ENCODE results near the gene TGFB2. TPM values are rescaled to one million over a fixed set of nuclear protein-coding genes. Genes with fewer than 3 reads are reported as not detected.

TGFB2 gene
- polyA plus RNA-seq, 3 donors, result 0.67 to 1.7 (median 1.0) TPM

GRCh38 chr1:218401998-218402785 lies 57.1 kb downstream of the TGFB2 start:
- H3K27ac ChIP-seq (ENCODE audit: low read depth, low read length), result no peak overlapping the region

GRCh38 chr1:218402786-218403120 lies 57.6 kb downstream of the TGFB2 start:
- 79 to 82% (median 81%) methylated on average over 7 of the region's 7 CpGs for WGBS, 3 donors
- H3K27ac ChIP-seq (ENCODE audit: low read depth, low read length), result no peak overlapping the region

More at GRCh38 chr1:218401998-218402785, 57.1 kb downstream of the TGFB2 start:
- 78 to 82% (median 82%) methylated on average over 8 of the region's 8 CpGs for WGBS, 3 donors

GRCh38 chr1:218403300-218403699 lies 58.2 kb downstream of the TGFB2 start:
- 88 to 89% (median 89%) methylated on average over 7 of the region's 7 CpGs for WGBS, 3 donors
- H3K27ac ChIP-seq (ENCODE audit: low read depth, low read length), result no peak overlapping the region

GRCh38 chr1:218407630-218408029 lies 62.5 kb downstream of the TGFB2 start:
- 39 to 76% (median 62%) methylated on average over 1 of the region's 1 CpG for WGBS, 3 donors
- H3K27ac ChIP-seq (ENCODE audit: low read depth, low read length), result no peak overlapping the region

GRCh38 chr1:218408135-218408534 lies 63.0 kb downstream of the TGFB2 start:
- no peak overlapping the region for H3K27ac ChIP-seq (ENCODE audit: low read depth, low read length)
- WGBS, 3 donors, result 88 to 92% (median 89%) methylated on average over 6 of the region's 6 CpGs

GRCh38 chr1:218408942-218409341 lies 63.8 kb downstream of the TGFB2 start:
- 55 to 87% (median 81%) methylated on average over 9 of the region's 9 CpGs for WGBS, 3 donors

GRCh38 chr1:218409946-218410510 lies 64.9 kb downstream of the TGFB2 start:
- WGBS, 3 donors, result 81 to 90% (median 86%) methylated on average over 8 of the region's 8 CpGs
- H3K27ac ChIP-seq (ENCODE audit: low read depth, low read length), result no peak overlapping the region

More at GRCh38 chr1:218408942-218409341, 63.8 kb downstream of the TGFB2 start:
- H3K27ac ChIP-seq (ENCODE audit: low read depth, low read length), result no peak overlapping the region

- no peak overlapping the region for H3K27ac ChIP-seq (ENCODE audit: low read depth, low read length)
- 62 to 95% (median 84%) methylated on average over 1 of the region's 1 CpG for WGBS, 3 donors
Measured at GRCh38 chr1:218411101-218411500, 66.0 kb downstream of the TGFB2 start.

GRCh38 chr1:218412171-218412570 lies 67.0 kb downstream of the TGFB2 start:
- 83 to 86% (median 84%) methylated on average over 7 of the region's 7 CpGs for WGBS, 3 donors
- H3K27ac ChIP-seq (ENCODE audit: low read depth, low read length), result no peak overlapping the region

- no peak overlapping the region for H3K27ac ChIP-seq (ENCODE audit: low read depth, low read length)
- WGBS, 3 donors, result 89 to 93% (median 89%) methylated on average over 10 of the region's 10 CpGs
Measured at GRCh38 chr1:218413179-218413578, 68.0 kb downstream of the TGFB2 start.

GRCh38 chr1:218414060-218414728 lies 69.1 kb downstream of the TGFB2 start:
- 71 to 80% (median 76%) methylated on average over 6 of the region's 6 CpGs for WGBS, 3 donors
- no peak overlapping the region for H3K27ac ChIP-seq (ENCODE audit: low read depth, low read length)

GRCh38 chr1:218415726-218416125 lies 70.6 kb downstream of the TGFB2 start:
- H3K27ac ChIP-seq (ENCODE audit: low read depth, low read length), result no peak overlapping the region
- 90 to 100% (median 96%) methylated on average over 1 of the region's 1 CpG for WGBS, 3 donors

- no peak overlapping the region for H3K27ac ChIP-seq (ENCODE audit: low read depth, low read length)
Measured at GRCh38 chr1:218421531-218421930, 76.4 kb downstream of the TGFB2 start.

- no peak overlapping the region for H3K27ac ChIP-seq (ENCODE audit: low read depth, low read length)
Measured at GRCh38 chr1:218424502-218424901, 79.4 kb downstream of the TGFB2 start.

GRCh38 chr1:218425647-218426342 lies 80.7 kb downstream of the TGFB2 start:
- H3K27ac ChIP-seq (ENCODE audit: low read depth, low read length), result no peak overlapping the region
- WGBS, 3 donors, result 50 to 82% (median 76%) methylated on average over 5 of the region's 5 CpGs

- WGBS, 3 donors, result 35 to 77% (median 59%) methylated on average over 1 of the region's 1 CpG
- H3K27ac ChIP-seq (ENCODE audit: low read depth, low read length), result no peak overlapping the region
Measured at GRCh38 chr1:218426343-218426657, 81.2 kb downstream of the TGFB2 start.

GRCh38 chr1:218429301-218429700 lies 84.2 kb downstream of the TGFB2 start:
- H3K27ac ChIP-seq (ENCODE audit: low read depth, low read length), result no peak overlapping the region

GRCh38 chr1:218430346-218430745 lies 85.2 kb downstream of the TGFB2 start:
- WGBS, 3 donors, result 90 to 91% (median 90%) methylated on average over 1 of the region's 1 CpG
- H3K27ac ChIP-seq (ENCODE audit: low read depth, low read length), result no peak overlapping the region

- 74 to 82% (median 80%) methylated on average over 2 of the region's 2 CpGs for WGBS, 3 donors
- H3K27ac ChIP-seq (ENCODE audit: low read depth, low read length), result no peak overlapping the region
Measured at GRCh38 chr1:218430822-218431221, 85.7 kb downstream of the TGFB2 start.

Data from adipose tissue (tissue), 3 donors.